GM15510 (cell line): ENCODE data around the gene ATP2A2.

Source experiments
- POLR2A ChIP-seq: IDR thresholded peaks from 3 replicates; pipeline ENCODE4 v1.6.1; 2011; ENCODE audit warnings: borderline replicate concordance; ENCODE audit not compliant: insufficient read length; ENCODE audit errors: extremely low read depth

Gene ATP2A2

GRCh38 chr12:110252716-110253115 lies 28.3 kb upstream of the ATP2A2 start:
- no peak for TF ChIP-seq POLR2A

DNA sequence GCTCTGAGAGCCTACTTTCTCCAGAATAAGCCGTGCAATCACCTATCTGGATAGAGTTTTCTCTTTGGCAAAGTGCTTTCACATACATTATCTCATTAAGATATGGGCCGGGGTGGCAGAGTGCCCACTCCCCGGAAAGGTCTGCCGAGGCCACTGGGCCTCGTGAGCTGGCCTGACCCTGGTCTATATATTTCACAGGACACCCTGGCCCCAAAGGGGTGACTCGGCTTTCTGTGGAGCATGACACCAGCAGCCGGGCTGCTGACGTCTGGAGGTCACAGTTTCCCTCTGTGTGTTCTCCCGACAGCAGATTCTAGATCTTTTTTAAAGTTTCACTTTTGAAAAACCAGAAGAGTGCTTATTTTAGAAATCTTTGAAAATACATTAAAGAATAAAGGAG lies 27.9 kb upstream of the ATP2A2 start:
- TF ChIP-seq POLR2A, result no peak

- TF ChIP-seq POLR2A, result no peak
These were observed 26.0 kb upstream of the ATP2A2 start for GRCh38 chr12:110254971-110255540.

- TF ChIP-seq POLR2A, result no peak
These were observed 24.1 kb upstream of the ATP2A2 start for GRCh38 chr12:110256780-110257431.

GRCh38 chr12:110258466-110258865 lies 22.6 kb upstream of the ATP2A2 start:
- no peak for TF ChIP-seq POLR2A

DNA sequence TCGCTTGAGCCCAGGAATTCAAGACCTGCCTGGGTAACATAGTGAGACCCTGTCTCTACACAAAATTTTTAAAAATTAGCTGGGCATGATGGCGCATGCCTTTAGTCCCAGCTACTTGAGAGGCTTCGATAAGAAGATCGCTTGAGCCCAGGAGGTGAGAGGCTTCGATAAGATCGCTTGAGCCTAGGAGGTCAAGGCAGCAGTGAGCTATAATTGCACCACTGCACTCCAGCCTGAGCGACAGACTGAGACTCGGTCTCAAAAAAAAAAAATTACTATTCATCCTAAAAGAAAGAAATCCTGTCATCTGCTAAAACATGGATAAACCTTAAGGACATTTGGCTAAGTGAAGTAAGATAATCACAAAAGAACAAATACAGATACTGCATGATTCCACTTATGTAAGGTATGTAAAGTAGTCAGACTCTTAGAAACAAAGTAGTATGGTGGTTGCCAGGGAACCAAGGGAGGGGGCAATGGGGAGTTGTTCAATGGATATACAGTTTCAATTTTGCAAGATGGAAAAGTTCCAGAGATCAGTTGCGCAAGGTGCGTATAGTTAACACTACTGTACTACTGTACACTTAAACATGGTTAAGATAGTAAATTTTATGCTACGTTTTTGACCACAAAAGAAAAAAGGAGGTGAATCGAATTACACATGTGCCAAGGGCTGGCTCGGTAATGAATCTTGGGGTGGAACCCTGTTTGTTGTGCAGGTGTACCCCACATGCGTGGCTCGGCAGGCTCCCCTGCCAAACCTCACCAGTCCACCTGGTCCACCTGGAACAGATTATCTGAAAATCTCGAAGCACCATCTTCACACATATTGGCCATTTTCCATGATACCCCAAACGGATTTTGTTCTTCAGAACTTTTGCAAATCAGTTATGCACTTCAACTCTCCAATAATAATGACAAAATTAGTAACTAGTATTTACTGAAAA lies 18.3 kb upstream of the ATP2A2 start:
- no peak for TF ChIP-seq POLR2A

DNA sequence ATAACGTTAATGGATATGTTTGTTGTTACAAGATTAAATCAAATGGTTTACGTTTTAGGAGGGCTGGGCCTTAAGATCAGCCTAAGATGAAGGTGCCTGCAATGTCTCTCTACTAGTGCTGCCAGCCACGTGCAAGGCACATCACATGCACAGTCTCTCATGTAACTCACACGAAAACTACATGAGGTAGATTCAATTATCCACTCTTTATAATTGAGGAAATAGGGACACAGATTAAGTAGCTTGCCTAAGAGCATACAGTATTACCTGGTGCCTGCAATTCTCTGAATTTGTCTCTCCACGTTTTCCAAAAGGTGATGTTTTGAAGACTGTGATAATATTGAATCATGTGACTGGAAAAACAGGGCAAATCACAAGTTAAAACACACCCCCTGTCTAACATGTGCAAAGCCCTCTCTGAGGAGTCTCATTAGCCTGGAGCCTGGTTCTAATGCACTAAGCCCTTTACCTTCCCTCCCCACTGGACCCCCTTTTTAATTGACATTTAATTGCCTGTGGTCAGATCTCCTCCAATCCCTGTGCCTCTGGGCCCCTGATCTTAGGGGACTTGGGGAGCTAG lies 14.6 kb upstream of the ATP2A2 start:
- TF ChIP-seq POLR2A, result no peak

DNA sequence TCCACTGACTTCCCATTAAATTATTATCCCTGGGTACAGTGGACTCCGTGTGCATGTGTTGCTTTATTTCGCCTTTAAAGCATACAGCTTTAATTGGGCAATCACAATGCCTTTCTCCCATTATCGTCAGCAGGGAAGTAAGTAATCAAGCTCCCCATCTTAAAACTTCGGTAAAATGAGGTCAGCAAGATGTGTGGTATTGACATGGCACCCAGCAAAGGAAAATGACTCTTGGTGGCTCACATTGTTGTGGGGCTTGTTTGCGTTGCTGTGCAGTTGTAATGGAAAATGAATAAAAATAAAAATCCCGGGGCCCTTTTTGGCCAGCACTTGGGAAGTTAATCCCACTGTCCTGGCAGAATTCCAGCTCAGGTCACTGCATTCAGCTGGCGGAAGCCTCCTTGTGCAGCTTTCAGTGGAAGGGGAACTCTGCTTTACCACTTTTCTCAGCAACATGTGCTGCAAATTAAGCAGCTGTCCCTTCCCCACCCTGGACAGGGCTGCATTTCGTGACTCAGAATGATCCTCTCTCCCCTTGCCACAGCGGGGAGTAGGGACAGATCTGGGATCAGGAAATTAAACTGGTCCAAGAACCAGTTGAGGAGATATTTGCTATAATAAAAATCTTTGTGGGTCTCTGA lies 13.9 kb upstream of the ATP2A2 start:
- TF ChIP-seq POLR2A, result no peak

DNA sequence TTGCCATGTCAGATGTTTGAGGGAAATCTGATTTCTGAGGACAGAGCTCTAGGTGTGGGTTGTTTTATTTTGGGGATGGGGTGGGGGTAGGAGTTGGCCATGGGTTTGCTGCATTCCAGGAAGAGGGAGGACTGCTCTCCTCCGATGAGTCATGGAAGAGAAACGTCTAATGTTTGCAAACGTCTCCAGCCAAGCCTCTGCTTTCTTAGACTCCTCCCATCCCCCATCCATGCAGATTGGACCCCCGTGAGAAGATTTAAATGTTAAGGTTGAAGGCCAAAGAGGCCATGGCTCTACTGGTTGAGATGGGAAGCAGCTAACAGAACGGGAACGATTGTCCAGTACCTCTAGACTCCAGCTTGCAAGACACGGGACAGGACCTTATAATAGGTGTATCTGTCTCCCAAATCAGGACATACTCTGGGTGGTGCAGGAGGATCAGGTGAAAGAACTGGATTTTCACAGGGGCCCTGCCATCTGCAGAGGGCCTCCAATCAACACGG lies 11.4 kb upstream of the ATP2A2 start:
- no peak for TF ChIP-seq POLR2A

DNA sequence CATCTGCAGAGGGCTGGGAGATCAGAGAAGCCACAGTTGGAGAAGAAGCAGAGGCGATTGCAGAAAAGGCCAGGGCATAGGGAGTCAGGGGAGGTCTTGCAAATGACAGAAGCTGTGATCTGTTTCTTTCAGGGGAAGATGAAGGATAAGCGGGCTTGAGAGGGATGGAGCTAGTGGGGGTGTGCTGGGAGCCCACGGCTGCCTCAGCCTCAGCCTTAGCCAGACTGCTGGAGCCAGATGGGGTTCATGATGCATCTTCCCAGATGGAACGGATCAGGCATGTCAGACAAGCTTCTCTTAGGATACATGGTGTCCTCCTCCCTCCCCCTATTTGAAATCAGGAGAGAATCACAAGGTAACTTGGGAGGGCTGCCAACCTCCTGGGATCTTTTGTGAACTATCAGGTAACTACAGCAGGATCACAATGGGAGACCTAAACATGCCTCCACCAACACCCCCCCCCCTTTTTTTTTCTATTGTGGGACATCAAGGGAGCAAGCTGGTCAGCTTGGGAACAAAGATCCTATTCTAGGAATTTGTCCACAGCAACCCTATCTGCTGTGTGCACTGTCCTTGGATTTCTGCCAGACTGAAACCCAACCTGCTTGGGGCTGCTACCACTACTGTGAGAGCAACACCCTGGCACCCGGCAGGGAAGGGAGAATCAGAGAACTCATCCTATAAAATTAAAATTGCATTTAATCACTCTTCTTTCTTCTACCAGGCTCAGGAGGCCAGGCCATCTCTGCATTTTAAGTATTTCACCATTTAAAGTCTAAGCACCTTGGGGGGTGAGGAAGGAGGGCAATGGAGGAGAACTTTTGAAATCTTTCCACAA lies 10.7 kb upstream of the ATP2A2 start:
- no peak for TF ChIP-seq POLR2A

- no peak for TF ChIP-seq POLR2A
These were observed 10.0 kb upstream of the ATP2A2 start for GRCh38 chr12:110271015-110271414.

DNA sequence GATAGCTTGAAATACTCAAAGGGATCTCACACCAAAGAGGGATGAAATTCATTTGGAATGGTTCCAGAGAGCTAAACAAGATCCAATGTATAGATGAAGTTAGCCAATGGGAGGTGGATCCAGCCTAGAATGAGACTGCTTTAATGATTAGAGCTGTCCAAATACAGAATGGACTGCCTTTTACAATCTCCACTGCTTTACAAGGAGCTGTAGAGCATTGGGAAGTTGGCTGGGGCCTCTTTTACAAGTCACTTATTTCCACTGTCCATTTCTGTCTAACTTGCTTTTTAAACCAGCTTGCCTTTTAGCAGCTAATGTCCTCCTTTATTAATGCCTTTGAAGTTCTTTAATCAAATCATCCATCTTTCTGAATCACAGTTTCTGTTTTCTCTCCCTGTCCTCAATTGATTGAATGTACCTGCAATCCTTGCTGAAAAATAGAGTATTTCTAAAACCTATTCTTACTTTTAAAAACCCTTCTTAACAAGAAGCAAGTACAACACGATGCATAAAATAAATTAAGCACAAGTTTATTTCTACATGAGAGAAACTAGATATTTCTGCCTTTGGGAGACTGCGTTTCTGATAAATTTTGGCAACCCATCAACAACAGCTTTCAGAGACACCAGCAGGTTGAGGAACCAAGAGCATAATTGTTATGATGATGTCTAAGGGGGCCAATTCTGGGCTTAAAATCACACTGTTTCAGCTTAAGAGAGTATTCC lies 3.4 kb upstream of the ATP2A2 start:
- TF ChIP-seq POLR2A, result no peak

- TF ChIP-seq POLR2A, result no peak
These were observed 2.9 kb upstream of the ATP2A2 start for GRCh38 chr12:110278255-110278536.
